GM21786 (cell line): Measurements from ENCODE around the gene SLCO3A1.

Experiments
- ATAC-seq: cut with Tn5 transposase; IDR thresholded peaks from one replicate; pipeline ENCODE4 v1.9.1; 2021; ENCODE audit not compliant: unreplicated experiment

The SLCO3A1 gene

GRCh38 chr15:91860498-91860897 lies 7.0 kb downstream of the SLCO3A1 start:
- no peak for ATAC-seq

GRCh38 chr15:91861223-91861622 lies 7.7 kb downstream of the SLCO3A1 start:
- no peak for ATAC-seq

- ATAC-seq = no peak
These were observed 9.5 kb downstream of the SLCO3A1 start for GRCh38 chr15:91862891-91863504.

- ATAC-seq = no peak
These were observed 10.2 kb downstream of the SLCO3A1 start for GRCh38 chr15:91863621-91864255.

- peak; percentile 66 for ATAC-seq
These were observed 11.2 kb downstream of the SLCO3A1 start for GRCh38 chr15:91864664-91865063.

DNA sequence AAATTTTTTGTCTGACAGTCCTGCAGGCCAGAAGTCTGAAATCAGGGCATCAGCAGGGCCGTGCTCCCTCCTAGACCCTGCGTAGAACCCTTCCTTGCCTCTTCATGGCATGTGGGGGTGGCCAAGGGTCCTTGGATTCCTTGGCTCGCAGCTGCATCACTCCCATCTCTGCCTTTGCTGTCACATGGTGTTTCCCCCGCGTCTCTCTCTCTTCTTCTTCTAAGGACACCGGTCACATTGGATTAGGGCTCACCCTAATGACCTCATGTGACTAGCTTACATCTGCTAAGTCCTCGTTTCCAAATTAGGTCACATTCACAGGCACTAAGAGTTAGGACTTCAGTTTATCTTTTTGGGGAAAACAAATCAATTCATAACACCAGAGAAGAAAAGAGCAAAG lies 12.0 kb downstream of the SLCO3A1 start:
- ATAC-seq = no peak

- no peak for ATAC-seq
These were observed 12.4 kb downstream of the SLCO3A1 start for GRCh38 chr15:91865950-91866349.

DNA sequence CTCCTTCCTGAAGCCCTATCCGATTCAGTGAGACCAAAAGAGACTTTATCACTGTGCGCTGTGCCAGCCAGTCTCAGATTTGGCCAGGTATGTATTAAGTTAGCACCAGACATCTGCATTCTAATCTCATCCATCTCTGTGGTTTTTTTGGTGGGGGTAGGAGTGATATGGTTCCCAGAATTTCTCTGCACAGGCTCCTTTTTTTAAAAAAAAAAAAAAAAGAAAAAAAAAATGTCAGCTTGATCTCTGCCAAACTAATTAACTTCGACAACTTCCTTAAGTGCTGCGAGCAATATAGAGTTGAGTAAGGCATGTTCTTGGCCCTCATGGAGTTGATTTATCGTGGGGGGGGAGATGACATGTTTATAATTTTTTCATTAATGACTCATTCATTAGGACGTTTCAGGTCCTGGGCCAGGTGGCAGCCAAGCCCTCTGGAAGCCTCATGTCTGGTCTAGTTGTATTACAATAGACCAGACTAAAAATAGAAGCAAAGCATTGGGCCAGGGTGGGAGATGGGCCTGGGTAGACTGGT lies 12.9 kb downstream of the SLCO3A1 start:
- ATAC-seq = no peak

DNA sequence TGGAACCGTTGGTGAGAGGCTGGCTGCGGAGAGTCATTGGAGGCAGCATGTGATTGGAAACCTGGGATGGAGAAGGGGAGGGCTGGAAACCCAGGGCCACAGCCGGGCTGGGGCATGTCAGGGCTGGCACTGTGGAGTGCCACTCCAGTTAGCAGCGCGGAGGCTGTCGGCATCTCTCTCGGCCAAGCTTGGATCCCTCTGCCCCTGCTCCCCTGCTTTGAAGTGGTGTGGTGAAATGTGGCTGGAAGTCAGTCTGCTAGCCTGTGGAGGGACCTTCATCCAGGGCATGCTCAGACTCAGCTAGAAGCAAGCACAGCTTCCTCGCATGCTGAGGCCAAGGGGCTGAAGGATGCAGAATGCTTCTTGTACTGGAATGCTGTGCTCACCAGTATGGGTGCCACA lies 13.5 kb downstream of the SLCO3A1 start:
- no peak for ATAC-seq

GRCh38 chr15:91867581-91868026 lies 14.1 kb downstream of the SLCO3A1 start:
- ATAC-seq = no peak

DNA sequence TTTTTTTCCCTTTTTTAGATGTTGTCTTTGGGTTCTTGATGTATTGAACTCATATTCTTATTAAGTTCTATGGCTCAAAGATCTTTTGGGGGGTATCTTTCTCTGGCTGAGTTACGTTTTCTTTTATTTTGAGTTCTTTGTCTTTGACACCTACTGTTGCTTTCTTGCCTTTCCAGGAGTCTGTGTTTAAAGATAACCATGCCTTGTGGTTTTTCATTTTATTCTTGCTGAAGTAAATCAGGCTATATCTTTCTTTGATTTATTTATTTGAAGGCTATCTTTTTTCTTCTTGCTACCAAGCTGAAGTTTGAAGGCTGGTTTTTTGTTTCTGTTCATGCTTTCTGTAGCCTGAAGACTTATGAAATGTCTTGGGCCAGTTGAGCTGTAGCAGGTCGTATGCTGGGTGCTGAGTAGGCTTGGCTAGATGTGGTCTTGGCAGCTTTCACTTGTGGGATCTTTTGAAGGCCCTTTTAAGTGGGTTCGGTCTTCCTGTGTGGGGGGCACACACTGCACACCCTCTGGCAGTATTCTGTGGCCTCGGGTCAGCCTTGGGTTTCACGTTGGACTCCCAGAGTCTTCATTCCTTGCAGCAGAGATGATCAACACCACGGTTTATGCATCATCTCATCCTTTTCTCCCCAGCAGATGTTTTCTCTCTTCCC lies 17.5 kb downstream of the SLCO3A1 start:
- no peak for ATAC-seq

GRCh38 chr15:91871837-91872236 lies 18.3 kb downstream of the SLCO3A1 start:
- ATAC-seq = no peak

- ATAC-seq = no peak
These were observed 19.0 kb downstream of the SLCO3A1 start for GRCh38 chr15:91872356-91873137.

- ATAC-seq = no peak
These were observed 19.6 kb downstream of the SLCO3A1 start for GRCh38 chr15:91873138-91873536.

DNA sequence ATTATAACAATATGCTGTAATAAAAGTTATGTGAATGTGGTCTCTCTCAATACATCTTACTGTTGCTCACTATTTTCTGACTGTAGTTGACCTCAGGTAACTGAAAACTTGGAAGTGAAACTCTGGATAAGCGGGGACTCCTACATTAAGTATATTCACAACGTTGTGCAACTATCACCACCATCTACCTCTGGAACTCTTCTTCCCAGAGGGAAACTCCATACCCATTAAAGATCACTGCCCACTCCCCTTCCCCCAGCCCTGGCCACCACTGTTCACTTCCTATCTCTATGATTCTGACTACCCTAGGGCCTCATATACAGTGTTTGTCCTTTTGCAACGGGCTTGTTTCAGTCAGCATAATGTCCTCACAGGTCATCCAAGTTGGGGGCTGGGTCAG lies 20.7 kb downstream of the SLCO3A1 start:
- ATAC-seq = no peak

DNA sequence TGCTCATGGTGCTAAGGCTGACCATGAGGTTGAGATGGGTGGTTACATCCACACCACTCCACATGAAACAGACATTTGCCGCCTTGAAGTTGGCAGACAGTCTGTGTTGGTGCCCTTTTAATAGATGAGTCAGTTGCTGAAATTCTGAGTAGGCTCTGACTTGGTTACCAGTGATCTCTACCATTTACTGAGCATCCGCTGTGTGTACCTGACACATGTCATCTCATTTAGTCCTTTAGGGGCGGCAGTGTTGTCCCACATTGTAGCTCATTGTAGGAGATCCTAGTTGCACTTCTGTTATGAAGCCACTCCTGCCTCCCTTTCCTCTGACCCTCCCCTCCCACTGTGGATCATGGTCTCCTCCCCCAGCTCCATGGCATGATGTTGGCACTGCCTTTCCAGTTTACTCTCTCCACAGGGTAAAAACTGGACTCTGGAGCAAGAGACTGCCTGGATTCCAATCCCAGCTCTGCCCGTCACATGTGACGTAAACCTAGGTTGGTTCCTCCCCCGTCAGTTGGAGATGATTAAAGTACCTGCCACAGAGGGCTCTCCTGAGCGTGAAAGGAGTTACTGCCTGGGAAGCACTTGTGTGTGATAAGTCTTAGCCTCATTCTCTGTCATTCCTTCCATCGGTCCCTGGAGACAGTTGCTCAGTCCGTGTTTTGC lies 21.6 kb downstream of the SLCO3A1 start:
- ATAC-seq = no peak

- ATAC-seq = no peak
These were observed 22.7 kb downstream of the SLCO3A1 start for GRCh38 chr15:91876187-91876586.

- no peak for ATAC-seq
These were observed 24.9 kb downstream of the SLCO3A1 start for GRCh38 chr15:91878319-91878870.

DNA sequence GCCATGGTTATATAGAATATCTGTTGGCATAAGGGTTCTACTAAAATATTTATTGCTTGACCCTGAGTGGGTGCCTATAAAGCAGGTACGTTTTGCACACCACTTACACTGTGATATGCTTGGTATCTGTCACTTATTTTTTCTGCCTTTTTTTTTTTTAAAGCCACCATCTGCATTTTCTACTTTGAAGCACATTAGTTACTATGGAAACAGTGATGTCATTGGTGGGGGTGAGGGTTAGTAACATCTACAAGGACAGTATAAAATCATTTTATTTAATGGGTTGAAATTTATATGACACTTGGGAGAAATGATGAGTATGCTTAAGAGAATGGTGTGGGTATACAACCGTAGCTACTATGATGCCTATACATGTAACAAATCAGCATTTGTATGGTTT lies 25.6 kb downstream of the SLCO3A1 start:
- ATAC-seq = no peak

DNA sequence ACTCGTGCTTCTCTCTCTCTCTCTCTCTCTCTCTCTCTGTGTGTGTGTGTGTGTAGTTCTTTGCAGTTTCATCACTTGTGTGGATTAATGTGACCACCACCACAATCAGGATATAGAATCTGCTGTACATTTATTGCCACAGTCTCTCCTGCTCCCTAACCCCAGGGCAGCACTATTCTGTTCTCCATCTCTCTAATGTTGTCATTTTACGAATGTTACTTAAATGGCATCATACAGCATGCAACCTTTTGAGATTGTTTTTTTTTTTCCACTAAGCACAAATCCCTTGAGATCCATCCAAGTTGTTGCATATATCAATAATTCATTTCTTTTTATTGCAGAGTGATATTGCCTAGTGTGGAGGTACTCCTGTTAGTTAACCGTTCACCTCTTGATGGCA lies 26.9 kb downstream of the SLCO3A1 start:
- ATAC-seq = no peak
